GM10248 (cell line): ENCODE results near the gene WIPI1.

Experiments
- CTCF ChIA-PET: fragments of 300-600 bp; sonication (Branson Sonifier 250); formaldehyde crosslinking; extraction: SDS; loops from one replicate; lab custom pipeline; 2021; ENCODE audit warnings: antibody characterized with exemption; lab: Yijun Ruan, JAX
- POLR2A ChIA-PET: fragments of 350-650 bp; sonication (Branson Sonifier 250); formaldehyde crosslinking; extraction: SDS; loops from one replicate; lab custom pipeline; 2020; ENCODE audit warnings: antibody characterized with exemption; lab: Yijun Ruan, JAX
- DNase-seq: peaks from one replicate; pipeline ENCODE4 v3.0.0; 2012; ENCODE audit errors: extremely low spot score
- CTCF ChIP-seq: IDR thresholded peaks from 2 replicates; pipeline ENCODE4 v1.5.1; 2012; ENCODE audit warnings: mild to moderate bottlenecking, low read depth; ENCODE audit errors: extremely low read depth, missing control alignments, control extremely low read depth

WIPI1 gene

DNA sequence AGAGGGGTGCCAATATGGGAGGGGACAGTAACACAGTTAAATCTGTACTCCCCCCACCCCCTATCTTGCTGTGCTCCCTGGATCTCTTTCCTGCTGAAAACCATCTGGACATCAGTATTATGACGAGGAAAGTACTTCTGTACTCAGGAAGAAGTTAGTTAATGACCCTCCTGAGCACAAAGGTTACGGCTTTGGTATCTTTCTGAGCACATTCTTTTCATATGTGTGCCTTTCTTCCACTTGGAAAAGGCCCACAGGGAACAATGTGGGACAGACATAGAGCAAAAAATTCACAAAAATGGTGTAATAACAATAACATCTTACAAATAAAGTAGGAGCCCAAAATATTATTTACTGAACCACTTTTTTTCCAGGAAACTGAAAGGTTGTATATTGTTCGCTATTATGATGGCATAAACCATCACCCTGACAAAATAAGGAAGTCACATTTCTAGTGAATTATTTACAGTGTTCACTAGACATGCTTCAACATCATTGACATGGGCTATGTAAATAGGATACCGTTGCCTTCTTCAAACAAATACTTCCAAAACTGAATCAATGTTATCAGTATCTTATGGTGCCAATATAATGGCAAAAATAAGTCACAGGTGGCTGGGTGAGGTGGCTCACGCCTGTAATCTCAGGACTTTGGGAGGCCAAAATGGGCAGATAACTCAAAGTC is 5.5 kb downstream of the WIPI1 start:
- POLR2A ChIA-PET: no interaction called here
- no peak for TF ChIP-seq CTCF

DNA sequence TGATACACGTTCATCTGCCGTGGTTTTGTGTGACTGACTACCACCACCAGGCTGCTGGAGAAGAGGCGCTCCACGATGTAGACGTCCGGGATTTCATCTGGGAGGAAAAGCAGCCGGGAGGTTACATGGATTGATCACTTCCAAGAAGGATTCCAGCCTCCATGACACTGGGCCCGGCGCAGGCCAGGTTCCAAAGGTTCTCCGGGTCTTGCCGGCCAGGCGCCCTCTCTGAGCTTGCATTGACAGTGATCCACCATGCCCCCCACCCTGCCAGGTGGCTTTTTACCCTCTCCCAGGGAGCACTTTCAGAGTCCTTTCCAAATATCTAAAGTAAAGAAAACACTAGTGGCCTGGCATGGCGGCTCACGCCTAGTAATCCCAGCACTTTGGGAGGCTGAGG is 6.5 kb downstream of the WIPI1 start:
- ChIA-PET CTCF (interaction anchor here (1.2 to 2.0 kb wide), 3 partner anchors 11 to 250 kb away, joined by 3 to 16 read pairs (median 3); no protein-coding TSS in a partner anchor), POLR2A (no interaction called here)
- TF ChIP-seq CTCF: no peak
- DNase-seq: no peak

More for the DNA sequence above, 5.5 kb downstream of the WIPI1 start:
- CTCF ChIA-PET: interaction anchor here (2.7 kb wide), 1 partner anchor 16 kb away, joined by 12 read pairs; no protein-coding TSS in a partner anchor
- no peak for DNase-seq

GRCh38 chr17:68450391-68450790 is 6.9 kb downstream of the WIPI1 start:
- ChIA-PET POLR2A (no interaction called here), CTCF (interaction anchor here (0.9 to 2.0 kb wide), 4 partner anchors 8 to 250 kb away, joined by 3 to 16 read pairs (median 4); no protein-coding TSS in a partner anchor)
- TF ChIP-seq CTCF: no peak
- DNase-seq: no peak

- ChIA-PET POLR2A (no interaction called here), CTCF (interaction anchor here (0.9 to 2.0 kb wide), 4 partner anchors 9 to 248 kb away, joined by 3 to 16 read pairs (median 4); no protein-coding TSS in a partner anchor)
- no peak for TF ChIP-seq CTCF
- no peak for DNase-seq
These were observed 8.1 kb downstream of the WIPI1 start for GRCh38 chr17:68449021-68449739.

DNA sequence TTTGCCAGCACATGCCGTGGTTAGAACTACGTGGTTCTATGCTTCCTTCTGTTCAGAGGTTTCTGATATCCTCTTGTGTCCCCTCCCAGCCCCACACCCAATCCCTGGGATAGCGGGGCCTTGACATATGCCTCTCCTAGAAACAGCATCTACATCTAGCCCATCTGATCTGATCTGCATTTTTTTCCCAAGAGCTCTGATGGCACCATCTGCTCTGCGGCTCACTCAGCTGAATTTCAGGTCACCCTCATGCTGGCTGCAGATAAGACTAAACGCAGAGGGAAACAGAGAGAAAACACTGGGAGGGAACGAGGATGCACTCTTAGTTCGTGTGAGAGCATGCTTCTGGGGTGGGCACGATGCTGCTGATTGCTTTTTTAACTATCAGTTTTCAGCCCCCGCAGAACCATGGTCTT is 10.7 kb downstream of the WIPI1 start:
- ChIA-PET POLR2A (interaction anchor here (0.6 to 1.2 kb wide), 2 partner anchors 10 to 265 kb away, joined by 3 to 4 read pairs; no protein-coding TSS in a partner anchor), CTCF (interaction anchor here (0.9 to 4.2 kb wide), 5 partner anchors 10 to 157 kb away, joined by 3 to 36 read pairs (median 6); partner anchors contain the start of gene WIPI1)
- TF ChIP-seq CTCF: no peak
- DNase-seq: no peak

DNA sequence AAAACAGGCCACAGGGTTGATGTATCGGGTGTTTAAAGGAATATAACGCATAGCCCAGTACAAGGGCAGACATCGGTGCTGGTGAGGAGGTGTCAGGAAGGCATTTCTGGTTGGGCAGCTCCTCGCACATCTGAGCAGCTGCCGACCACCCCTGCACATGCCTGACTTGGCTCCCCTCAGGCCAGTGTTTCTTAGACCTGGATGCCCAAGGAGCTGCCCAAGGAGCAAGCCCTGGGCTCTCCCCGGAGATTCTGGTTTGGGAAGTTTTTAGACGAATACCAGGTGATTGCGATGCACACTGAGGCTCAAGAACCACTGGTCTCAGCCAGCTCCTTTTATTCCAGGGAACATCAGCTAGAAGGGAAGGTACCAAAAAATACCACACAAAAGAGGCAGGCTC is 11.6 kb downstream of the WIPI1 start:
- no peak for TF ChIP-seq CTCF
- no peak for DNase-seq
- POLR2A ChIA-PET: no interaction called here
- CTCF ChIA-PET: interaction anchor here (1.0 to 4.2 kb wide), 5 partner anchors 9 to 156 kb away, joined by 3 to 36 read pairs (median 5); no protein-coding TSS in a partner anchor
